Stimulated activated CD8-positive, alpha-beta memory T cell treated with anti-CD3 and anti-CD28 coated beads, Interleukin-4, amount 100 ng/mL, for 1 hour (primary cell): ENCODE data around the gene RFX4.
A peak's percentile ranks its signal among the peaks of the same experiment; 100 is the strongest.
"Not testable (repeated sequence)": the region's sequence is repeated elsewhere in the genome, so short reads cannot be mapped to it uniquely, and the experiment has no call there.

ENCODE experiments used
- DNase-seq, 2 donors: peaks; one replicate each; pipeline ENCODE4 v3.0.0-alpha.2; 2020; ENCODE audit warnings: low read depth in 2 of 2, low spot score in 1 of 2

Gene RFX4

GRCh38 chr12:106724934-106725333 lies 142.1 kb downstream of the RFX4 start:
- no peak for DNase-seq

- not testable (repeated sequence) for DNase-seq
Measured at GRCh38 chr12:106726603-106727202, 143.9 kb downstream of the RFX4 start.

DNA sequence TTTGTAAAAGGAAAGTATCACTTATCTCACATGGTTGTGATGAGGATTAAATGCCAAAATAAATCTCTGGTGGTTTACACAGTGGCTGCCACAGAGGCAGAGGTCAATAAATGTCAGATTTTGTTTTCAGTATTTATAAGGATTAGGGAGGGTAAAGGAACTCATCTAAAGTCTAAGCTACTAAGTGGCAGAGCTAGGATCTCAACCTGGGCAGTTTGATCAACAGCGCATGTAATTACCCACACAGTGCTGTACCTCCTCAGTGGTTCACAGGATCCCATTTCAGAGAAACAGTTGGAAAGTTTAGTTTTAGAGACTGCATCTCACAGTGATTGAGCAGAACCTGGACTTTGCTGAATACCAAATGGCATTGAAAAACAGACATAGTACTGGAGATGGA lies 146.8 kb downstream of the RFX4 start:
- DNase-seq, result no peak

- no peak for DNase-seq
Measured at GRCh38 chr12:106732890-106733289, 150.1 kb downstream of the RFX4 start.

DNA sequence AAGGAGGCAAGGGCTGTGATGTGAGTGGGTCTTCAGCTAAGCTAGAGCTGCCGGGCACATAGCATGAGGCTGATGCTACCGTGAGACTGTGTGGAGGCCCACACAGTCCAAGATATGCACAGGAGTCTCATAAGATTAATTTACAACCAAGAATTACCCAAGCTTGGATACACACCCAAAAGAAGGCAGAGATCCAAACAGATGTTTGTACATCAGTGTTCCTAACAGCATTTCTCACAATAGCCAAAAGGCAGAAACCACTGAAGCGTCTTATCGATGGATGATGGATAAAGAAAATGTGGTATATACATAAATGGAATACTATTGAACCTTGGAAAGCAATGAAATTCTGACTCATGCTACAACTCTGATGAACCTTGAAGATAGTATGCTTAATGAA lies 150.9 kb downstream of the RFX4 start:
- DNase-seq, result no peak

- DNase-seq, result no peak
Measured at GRCh38 chr12:106736051-106736957, 153.5 kb downstream of the RFX4 start.

GRCh38 chr12:106739318-106739717 lies 156.5 kb downstream of the RFX4 start:
- no peak for DNase-seq

DNA sequence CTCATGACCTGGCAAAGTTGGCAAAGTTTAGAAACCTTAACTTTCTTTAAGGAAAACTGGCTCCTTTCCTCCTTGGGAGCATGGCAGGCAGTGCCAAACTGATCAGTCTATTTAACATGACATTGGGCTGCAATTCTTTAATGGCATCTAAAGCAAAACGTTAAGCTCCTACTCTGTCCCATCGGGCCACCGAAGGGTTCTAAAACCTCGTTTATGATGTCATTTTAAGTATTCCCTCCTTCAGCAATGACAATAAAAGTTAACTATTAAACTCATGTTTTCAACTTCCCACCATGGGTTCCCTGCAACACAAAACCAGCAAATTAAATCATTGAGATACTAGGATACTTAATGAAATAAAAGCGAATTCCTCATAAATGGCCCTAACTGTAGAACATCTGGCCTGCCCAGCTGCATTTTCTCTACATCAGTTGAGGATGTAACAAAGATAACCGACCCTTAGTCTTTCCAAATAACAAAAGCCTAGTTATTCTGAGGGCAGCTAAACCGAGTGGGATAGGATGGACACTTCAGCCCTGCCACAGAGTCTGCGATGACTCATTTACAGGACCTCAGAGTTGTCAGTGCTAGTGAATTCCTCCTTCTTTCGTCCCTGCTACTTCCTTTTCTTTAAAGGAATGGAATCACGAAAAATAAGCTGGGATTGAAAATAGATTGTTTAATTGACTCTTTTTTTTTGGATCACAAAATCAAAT lies 157.2 kb downstream of the RFX4 start:
- DNase-seq, result no peak

DNA sequence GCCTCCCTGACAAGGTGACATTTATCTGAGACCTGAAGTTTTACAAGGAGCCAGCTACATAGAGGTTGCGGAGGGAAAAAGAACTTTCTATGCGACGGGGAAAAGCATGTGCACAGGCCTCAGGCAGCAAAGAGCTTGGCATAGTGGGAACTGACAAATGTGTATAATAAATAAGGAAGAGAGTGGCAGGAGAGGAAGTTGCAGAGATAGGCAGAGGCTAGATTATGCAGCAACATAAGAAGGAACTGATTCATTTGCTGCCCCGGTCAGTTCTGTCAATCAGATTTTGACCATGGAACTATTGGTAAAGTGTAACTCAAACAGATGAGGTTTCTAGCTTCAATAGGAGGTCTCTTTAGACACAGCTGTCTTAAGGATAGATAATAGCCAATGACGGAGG lies 158.0 kb downstream of the RFX4 start:
- no peak for DNase-seq

DNA sequence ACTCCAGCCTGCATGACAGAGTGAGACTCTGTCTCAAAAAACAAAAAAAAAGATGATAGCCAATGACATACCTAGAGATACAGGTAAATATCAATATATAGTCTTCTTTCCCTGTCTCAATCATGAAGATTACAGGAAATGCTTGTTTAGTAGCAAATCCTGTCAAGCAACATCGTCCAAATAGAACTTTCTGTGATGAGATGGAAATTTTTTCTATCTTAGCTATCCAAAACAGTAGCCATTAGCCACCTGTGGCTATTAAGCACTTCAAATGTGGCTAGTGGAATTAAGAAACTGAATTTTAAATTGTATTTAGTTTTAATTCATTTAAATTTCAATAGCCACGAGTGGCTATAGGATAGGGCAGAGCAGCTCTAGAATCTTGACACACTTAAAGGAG lies 158.4 kb downstream of the RFX4 start:
- DNase-seq, result no peak

- DNase-seq, result no peak
Measured at GRCh38 chr12:106743270-106743988, 160.6 kb downstream of the RFX4 start.

DNA sequence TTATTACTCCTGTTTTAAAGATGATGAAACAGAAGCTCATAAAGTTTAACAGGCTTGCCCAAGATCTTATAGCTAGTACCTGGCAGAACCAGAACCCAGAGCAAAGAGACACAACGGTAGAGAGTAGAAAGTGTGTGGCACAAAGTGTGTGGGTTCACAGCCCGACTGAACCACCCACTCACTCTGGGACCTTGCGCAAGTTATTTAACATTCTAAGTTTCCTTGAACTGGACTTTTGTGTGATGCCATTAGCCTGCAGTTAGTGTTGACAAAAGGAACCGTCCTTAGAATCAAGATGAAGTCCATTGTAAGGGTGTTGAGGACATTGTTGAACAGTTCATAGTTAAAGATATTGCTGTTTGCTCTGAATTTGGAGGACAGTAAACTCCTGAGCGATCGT lies 161.8 kb downstream of the RFX4 start:
- DNase-seq, result no peak

DNA sequence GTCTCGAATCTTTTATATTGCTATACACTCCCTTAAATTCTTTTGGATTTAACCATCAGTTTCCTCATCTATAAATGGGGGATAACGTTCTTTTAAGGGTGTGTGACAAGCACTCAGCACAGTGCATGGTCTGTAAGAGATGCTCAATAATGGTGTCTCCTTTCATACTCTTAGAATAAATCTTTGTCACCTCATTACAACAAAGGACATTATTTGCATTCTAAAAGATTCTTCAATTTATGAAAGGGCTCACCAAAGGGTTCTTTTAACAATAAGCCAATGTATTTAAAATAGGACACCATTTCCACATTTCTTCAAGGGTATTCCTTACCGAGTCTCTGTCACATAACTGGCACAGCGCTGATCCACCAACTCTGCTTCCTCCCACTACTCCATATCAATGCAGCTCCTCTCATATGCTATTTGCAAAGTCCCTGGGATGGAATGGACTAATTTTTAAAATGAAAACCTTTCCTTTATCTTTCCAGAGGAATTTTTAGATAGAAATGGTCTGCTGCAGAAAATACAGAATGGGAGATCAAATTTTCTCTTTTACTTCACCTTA lies 162.5 kb downstream of the RFX4 start:
- DNase-seq, result no peak

GRCh38 chr12:106747973-106748436 lies 165.2 kb downstream of the RFX4 start:
- DNase-seq, result no peak

DNA sequence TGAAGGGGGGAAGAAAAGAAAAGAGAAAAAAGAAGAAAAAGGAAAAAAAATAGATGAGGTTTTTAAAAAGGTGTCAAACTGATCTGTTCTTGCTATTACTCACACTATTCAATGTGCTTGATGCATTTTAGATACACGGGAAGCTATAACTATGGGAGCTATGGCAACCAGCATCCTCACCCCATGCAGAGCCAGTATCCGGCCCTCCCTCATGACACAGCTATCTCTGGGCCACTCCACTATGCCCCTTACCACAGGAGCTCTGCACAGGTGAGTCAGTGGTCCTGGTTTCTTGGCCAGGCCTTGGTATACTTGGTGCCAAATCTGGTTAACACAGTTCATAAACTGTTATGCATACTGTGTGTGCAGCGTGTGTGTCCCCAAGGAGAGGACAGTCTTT lies 167.7 kb downstream of the RFX4 start:
- DNase-seq, result no peak

DNA sequence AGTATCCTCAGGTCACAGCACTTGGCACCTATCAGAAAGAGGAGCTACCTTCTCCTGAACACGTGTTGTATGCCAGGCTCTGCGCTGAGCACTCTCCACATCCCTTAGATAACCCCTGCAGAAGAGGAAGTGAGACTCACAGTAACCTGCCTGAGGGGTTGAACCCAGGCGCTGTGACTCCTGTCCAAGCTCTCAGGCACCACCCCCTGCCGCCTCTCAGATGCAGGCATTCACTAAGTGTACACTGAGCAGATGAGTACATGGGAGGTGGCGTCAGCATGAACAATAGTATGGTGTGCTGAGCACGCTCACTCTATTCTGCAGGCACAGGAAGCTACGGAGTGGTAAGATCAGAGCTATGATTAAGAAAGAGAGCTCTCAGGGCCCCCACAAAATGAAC lies 170.7 kb downstream of the RFX4 start:
- DNase-seq, result peak in 1 of 2 donors; percentile 10

DNA sequence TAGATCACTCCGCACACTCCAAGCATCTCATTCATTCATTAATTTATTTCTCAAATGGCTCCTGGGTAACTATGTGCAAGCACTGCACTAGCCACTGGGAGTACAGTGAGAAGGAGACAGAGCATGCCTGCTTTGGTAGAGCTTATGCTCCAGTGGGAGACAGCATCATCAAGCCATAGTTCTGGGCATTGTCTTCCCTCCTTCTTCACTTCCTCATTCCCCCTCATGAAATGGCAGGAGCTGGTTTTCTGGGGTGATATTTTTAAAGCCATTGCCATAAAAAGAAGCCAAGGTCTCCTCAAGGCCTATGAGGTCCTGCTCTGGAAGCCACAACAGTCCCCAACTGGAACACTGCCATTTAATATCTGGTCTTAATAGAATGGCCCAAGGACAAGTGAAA lies 171.5 kb downstream of the RFX4 start:
- no peak for DNase-seq

- DNase-seq, result no peak
Measured at GRCh38 chr12:106757623-106758348, 175.0 kb downstream of the RFX4 start.

DNA sequence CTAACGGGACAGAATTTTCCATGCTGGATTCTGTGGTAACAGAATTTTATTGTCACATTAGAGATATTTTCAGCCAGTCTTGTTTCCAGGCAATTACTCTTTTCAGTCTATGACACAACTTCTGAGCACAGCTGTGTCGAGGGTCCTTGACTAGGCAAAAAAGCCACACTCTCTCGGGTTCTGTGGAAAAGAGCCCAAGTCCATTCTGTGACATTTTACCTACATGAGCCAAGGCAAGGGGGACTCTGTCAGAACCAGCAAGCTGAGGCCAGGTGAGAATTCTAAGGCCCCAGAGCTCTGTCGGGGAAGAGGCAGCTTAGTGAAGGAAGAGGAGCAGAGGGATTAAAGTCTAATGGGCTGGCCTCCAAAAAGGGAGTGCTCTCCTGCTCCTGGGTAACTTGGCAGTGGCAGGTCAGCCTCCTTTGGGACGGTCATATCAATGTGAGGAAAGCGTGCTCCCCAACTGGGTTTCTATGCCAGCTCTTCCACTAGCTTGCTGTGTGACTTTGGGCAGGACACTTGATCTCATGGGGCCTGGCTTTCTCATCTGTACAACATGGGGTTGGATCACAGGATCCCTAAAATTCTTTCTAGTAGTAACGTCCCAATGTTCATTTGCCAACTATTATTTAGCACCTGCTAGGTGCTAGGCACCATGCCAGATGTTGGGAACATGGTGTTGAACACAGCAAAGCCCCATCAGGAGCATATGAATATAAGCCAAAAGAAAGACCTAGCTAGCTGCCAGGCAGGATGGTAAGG lies 175.7 kb downstream of the RFX4 start:
- DNase-seq, result no peak
